ENCODE measurements around the gene HNRNPF. TPM values are rescaled to one million over a fixed set of nuclear protein-coding genes. Genes with fewer than 3 reads are reported as not detected.
A peak's percentile ranks its signal among the peaks of the same experiment; 100 is the strongest.
"Not testable (repeated sequence)": the region's sequence is repeated elsewhere in the genome, so short reads cannot be mapped to it uniquely, and the experiment has no call there.

HNRNPF gene
- total and polyA plus RNA-seq, 2 experiments from 2014 or later = 106 to 172 TPM

DNA sequence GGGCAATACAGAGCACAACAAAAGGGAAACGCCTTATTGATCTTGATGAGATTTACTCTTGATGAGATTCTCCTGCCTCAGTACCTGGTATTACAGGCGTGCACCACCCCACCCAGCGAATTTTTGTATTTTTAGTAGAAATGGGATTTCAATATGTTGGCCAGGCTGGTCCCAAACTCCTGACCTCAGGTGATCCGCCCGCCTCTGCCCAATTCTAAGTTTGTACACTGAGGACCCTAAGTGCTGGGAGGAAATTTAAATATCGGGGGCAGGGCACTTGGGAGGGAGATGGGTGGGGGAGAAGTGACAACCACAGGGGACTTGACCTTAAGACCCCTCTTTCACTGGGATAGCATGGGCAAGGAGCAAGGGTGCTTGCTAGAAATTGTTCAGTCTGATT, 14.1 kb downstream of the HNRNPF start:
- H3K9me3 ChIP-seq (ENCODE audit: low read depth) = no peaks in the 10 kb centered on the region
- peaks cover 10% of the 10 kb centered on the region for H4K20me1 ChIP-seq (ENCODE audit: insufficient read depth)
- peak overlapping the region; percentile 87; the same call in 1 of the 2 replicates for H3K27ac ChIP-seq
- DNase-seq = no peak
- WGBS, 2 experiments (ENCODE audit: low coverage in 1 of 2, low lambda C conversion rate in 2 of 2, missing lambda C conversion rate in 2 of 2) = 78 to 88% methylated on average over 6 of the region's 6 CpGs
- H2AFZ ChIP-seq = no peak overlapping the region
- H3K36me3 ChIP-seq (ENCODE audit: low read depth) = peaks cover 33% of the 10 kb centered on the region
- in situ Hi-C loops (cut with MboI) = no loop called here
- H3K9me2 ChIP-seq (ENCODE audit: insufficient read depth) = no peaks in the 10 kb centered on the region
- H3K4me1 ChIP-seq (ENCODE audit: insufficient read depth) = peaks cover 35% of the 10 kb centered on the region
- peak overlapping the region; percentile 86 for H3K9ac ChIP-seq
- H3F3A ChIP-seq (ENCODE audit: insufficient read depth) = peaks cover 36% of the 10 kb centered on the region
- peak overlapping the region; percentile 86 for H3K4me2 ChIP-seq (ENCODE audit: unreplicated experiment)
- TF ChIP-seq EZH2 (IDR thresholded peaks at IDR 0.05; ENCODE audit: insufficient read depth, poor library complexity, severe bottlenecking) (no peak), EZH2phosphoT487 (IDR thresholded peaks at IDR 0.05; ENCODE audit: insufficient read depth, low read depth) (no peak)
- H3K79me2 ChIP-seq (ENCODE audit: insufficient read depth) = peaks cover 97% of the 10 kb centered on the region
- no peaks in the 10 kb centered on the region for H3K27me3 ChIP-seq (replicated peaks; ENCODE audit: insufficient read depth)
- peak overlapping the region; percentile 75; the same call in 1 of the 2 replicates for H3K4me3 ChIP-seq

DNA sequence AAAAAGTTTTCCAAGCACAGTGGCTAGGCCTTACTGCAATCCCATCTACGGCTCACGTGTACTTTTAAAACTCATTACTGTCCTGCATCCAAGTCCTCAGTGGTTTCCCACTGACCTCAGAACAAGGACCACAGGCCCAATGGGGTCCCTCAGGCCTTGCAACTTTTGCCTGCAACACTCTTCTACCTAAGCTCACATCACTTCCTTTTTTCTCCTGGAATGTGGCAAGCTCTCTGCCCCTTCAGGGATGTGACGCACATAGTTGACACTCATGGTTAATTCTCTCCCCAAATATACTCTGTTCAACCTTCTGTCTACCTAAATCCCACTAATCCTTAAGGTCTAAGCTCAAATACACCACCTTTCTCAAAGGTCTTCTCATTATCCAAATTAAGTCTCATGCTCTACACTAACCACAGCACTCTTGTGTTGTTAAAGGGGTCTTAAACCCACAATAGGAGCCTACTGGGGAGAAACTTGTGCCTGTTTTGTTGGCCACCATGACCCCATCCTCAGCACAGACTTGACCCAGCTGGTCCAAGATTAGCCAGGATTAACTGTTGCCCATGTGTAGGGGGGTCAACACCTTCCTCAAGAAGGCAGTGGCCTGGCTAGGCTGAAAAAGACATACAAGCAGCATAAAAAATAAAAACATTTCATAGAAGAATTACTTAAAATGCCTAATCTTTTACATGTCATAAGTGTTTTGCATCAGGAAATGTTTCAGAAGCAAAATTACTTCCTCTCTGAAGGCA, 15.2 kb downstream of the HNRNPF start:
- Histone ChIP-seq H2AFZ (no peak overlapping the region), H3K4me3 (no peak overlapping the region), H3K9ac (0 out of 2 replicates have a peak overlapping the region, but pooled peaks have one; percentile 86), H3K4me2 (ENCODE audit: unreplicated experiment) (no peak overlapping the region), H4K20me1 (ENCODE audit: insufficient read depth) (peaks cover 2% of the 10 kb centered on the region; the same call in 1 of the 2 replicates), H3K27me3 (replicated peaks; ENCODE audit: insufficient read depth) (no peaks in the 10 kb centered on the region), H3K27ac (0 out of 2 replicates have a peak overlapping the region, but pooled peaks have one; percentile 14), H3K79me2 (ENCODE audit: insufficient read depth) (peaks cover 97% of the 10 kb centered on the region), H3F3A (ENCODE audit: insufficient read depth) (peaks cover 34% of the 10 kb centered on the region), H3K36me3 (ENCODE audit: low read depth) (peaks cover 43% of the 10 kb centered on the region), H3K4me1 (ENCODE audit: insufficient read depth) (peaks cover 24% of the 10 kb centered on the region), H3K9me2 (ENCODE audit: insufficient read depth) (no peaks in the 10 kb centered on the region), H3K9me3 (ENCODE audit: low read depth) (no peaks in the 10 kb centered on the region)
- no peak for DNase-seq
- TF ChIP-seq EZH2 (IDR thresholded peaks at IDR 0.05; ENCODE audit: insufficient read depth, poor library complexity, severe bottlenecking) = no peak
- no peak for TF ChIP-seq EZH2phosphoT487 (IDR thresholded peaks at IDR 0.05; ENCODE audit: insufficient read depth, low read depth)
- in situ Hi-C loops (cut with MboI) = no loop called here
- WGBS, 2 experiments (ENCODE audit: low coverage in 1 of 2, low lambda C conversion rate in 2 of 2, missing lambda C conversion rate in 2 of 2) = 86 to 90% methylated on average over 3 of the region's 3 CpGs

DNA sequence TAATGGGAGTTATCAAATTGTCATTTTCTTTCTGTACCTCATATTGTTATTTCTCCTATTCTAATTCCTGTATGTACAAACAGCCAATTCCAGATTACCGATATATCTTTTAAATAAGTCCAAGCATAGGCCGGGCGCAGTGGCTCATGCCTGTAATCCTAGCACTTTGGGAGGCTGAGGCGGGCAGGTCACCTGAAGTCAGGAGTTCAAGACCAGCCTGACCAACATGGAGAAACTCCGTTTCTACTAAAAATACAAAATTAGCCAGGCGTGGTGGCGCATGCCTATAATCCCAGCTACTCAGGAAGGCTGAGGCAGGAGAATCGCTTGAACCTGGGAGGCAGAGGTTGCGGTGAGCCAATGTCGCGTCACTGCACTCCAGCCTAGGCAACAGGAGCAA, 15.8 kb downstream of the HNRNPF start:
- Histone ChIP-seq H3K36me3 (ENCODE audit: low read depth) (peaks cover 49% of the 10 kb centered on the region), H3K4me1 (ENCODE audit: insufficient read depth) (peaks cover 19% of the 10 kb centered on the region), H3F3A (ENCODE audit: insufficient read depth) (peaks cover 33% of the 10 kb centered on the region), H3K79me2 (ENCODE audit: insufficient read depth) (peaks cover 97% of the 10 kb centered on the region)
- in situ Hi-C loops (cut with MboI); H3K27ac ChIP-seq; H3K9me3 ChIP-seq (ENCODE audit: low read depth); H3K4me3 ChIP-seq; H3K9me2 ChIP-seq (ENCODE audit: insufficient read depth); H3K9ac ChIP-seq; H3K4me2 ChIP-seq (ENCODE audit: unreplicated experiment); DNase-seq; H4K20me1 ChIP-seq (ENCODE audit: insufficient read depth); H3K27me3 ChIP-seq (replicated peaks; ENCODE audit: insufficient read depth); H2AFZ ChIP-seq: not testable (repeated sequence)
- 90 to 93% methylated on average over 11 of the region's 11 CpGs for WGBS, 2 experiments (ENCODE audit: low coverage in 1 of 2, low lambda C conversion rate in 2 of 2, missing lambda C conversion rate in 2 of 2)

DNA sequence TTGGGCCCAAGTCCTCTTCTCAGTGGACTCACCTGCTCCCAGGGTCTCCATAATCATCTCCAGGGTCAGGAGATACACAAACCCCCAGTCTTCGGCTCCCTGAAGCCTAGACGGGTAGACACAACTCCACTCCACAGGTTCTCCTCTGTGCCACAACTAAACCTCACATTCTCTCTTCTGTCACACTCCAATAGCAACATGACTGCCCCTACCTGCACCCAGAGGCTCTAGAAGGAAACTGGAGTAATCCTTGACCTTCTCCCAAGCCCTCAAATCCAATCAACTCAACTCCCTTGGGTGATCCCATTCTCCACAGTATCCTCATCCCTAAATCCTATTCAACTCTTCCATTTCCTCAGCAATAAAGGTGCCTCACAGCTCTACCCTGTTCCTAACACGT, 16.2 kb downstream of the HNRNPF start:
- peaks cover 97% of the 10 kb centered on the region for H3K79me2 ChIP-seq (ENCODE audit: insufficient read depth)
- no peak overlapping the region for H2AFZ ChIP-seq
- H3K9ac ChIP-seq = no peak overlapping the region
- H3K27ac ChIP-seq = no peak overlapping the region
- H4K20me1 ChIP-seq (ENCODE audit: insufficient read depth) = no peaks in the 10 kb centered on the region; the same call in 1 of the 2 replicates
- H3K9me2 ChIP-seq (ENCODE audit: insufficient read depth) = no peaks in the 10 kb centered on the region
- no peak for DNase-seq
- TF ChIP-seq EZH2 (IDR thresholded peaks at IDR 0.05; ENCODE audit: insufficient read depth, poor library complexity, severe bottlenecking) (no peak), EZH2phosphoT487 (IDR thresholded peaks at IDR 0.05; ENCODE audit: insufficient read depth, low read depth) (no peak)
- H3F3A ChIP-seq (ENCODE audit: insufficient read depth) = peaks cover 38% of the 10 kb centered on the region
- no peak overlapping the region for H3K4me2 ChIP-seq (ENCODE audit: unreplicated experiment)
- H3K9me3 ChIP-seq (ENCODE audit: low read depth) = no peaks in the 10 kb centered on the region
- H3K36me3 ChIP-seq (ENCODE audit: low read depth) = peaks cover 54% of the 10 kb centered on the region
- no peaks in the 10 kb centered on the region for H3K27me3 ChIP-seq (replicated peaks; ENCODE audit: insufficient read depth)
- WGBS, 2 experiments (ENCODE audit: low coverage in 1 of 2, low lambda C conversion rate in 2 of 2, missing lambda C conversion rate in 2 of 2) = 94% methylated on average over 3 of the region's 3 CpGs
- in situ Hi-C loops (cut with MboI) = no loop called here
- H3K4me1 ChIP-seq (ENCODE audit: insufficient read depth) = peaks cover 14% of the 10 kb centered on the region
- no peak overlapping the region for H3K4me3 ChIP-seq
